LNCaP clone FGC (cell line): ENCODE results near the gene MARCHF3.
A peak's percentile ranks its signal among the peaks of the same experiment; 100 is the strongest.

Experiments used
- DNase-seq: peaks from one replicate; pipeline ENCODE4 v3.0.0-alpha.2; 2011; ENCODE audit warnings: low read depth
- H3K4me3 ChIP-seq: 2 replicates; pipeline ENCODE4 v1.5.1; 2011; ENCODE audit warnings: mild to moderate bottlenecking, low read depth, low read length, control low read depth
- TF ChIP-seq, protein P1 (sequence below): IDR thresholded peaks from 2 replicates; pipeline ENCODE4 v1.5.1; 2012; ENCODE audit warnings: mild to moderate bottlenecking; ENCODE audit not compliant: control insufficient read depth, insufficient read depth; ENCODE audit errors: extremely low read depth

Gene MARCHF3

DNA sequence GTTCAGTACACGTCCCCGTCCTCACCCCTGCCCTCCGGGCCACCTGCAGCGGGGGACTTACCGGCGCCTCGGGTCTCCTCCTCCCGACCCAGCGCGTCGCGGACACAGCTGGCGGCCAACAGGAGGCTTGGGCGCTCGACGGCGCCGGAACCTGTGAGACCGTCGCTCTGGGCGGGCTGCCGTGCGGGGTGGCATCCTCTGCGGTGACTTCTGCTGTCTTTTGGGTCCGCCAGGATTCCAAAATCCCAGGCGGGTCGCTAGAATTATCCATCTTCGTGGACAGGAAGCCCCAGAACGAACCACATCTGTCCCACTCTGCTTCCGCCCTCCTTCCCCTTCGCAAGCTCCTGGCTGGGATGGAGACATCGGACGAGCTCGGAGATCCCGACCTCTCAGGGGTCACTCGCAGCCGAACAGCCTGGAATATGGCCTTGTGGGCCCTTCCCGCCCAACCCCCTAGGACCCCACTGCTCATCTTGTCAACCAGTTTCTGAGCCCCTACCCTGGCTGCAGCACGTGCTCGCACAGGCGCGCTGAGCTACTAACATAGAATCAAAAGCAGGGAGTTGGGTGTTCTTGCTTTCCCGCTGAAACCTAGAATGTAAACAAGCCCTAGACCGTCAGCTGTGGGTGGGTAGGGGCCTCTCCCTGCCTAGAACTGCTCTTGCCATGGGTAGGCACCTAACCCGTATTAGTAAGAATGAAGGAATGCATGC, 947 bp upstream of the MARCHF3 start:
- peak overlapping the region; percentile 84 for H3K4me3 ChIP-seq
- TF ChIP-seq, protein P1, sequence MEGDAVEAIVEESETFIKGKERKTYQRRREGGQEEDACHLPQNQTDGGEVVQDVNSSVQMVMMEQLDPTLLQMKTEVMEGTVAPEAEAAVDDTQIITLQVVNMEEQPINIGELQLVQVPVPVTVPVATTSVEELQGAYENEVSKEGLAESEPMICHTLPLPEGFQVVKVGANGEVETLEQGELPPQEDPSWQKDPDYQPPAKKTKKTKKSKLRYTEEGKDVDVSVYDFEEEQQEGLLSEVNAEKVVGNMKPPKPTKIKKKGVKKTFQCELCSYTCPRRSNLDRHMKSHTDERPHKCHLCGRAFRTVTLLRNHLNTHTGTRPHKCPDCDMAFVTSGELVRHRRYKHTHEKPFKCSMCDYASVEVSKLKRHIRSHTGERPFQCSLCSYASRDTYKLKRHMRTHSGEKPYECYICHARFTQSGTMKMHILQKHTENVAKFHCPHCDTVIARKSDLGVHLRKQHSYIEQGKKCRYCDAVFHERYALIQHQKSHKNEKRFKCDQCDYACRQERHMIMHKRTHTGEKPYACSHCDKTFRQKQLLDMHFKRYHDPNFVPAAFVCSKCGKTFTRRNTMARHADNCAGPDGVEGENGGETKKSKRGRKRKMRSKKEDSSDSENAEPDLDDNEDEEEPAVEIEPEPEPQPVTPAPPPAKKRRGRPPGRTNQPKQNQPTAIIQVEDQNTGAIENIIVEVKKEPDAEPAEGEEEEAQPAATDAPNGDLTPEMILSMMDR: no peak
- no peak for DNase-seq

DNA sequence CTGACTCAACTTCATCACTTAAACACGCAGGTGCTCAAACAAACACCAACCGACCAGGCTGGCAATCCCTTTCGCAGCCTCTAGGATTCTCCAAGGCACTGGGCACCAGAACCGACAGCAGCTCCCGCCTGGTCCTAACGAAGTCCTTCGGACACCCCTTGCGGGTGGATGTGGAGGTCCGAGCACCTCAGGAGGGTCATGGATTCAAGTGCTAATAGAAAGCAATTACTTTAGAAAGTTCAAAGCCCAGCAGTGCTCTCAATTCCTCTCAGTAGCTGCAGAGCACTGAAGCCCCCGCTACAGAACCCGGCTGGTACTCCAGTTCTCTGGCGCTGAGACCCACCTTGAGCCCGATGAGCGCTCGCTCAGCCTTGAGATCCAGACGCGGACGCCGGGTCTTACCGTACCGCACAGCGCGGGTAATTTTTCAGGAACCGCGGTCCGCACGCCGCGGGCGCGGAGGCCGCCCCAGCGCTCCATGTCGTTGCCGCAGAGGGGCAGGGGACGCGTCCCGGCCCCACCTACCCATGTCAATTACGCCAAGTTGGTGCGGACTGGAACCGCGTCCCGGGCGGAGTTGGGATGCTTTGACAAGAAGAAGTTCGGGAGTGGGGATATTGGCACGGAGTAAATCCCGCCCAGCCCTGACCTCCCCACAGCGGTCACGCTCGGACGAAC, 638 bp downstream of the MARCHF3 start:
- peak; percentile 51 for DNase-seq
- TF ChIP-seq, protein P1: 0 out of 2 replicates have a peak, but pooled peaks have one; percentile 19
- H3K4me3 ChIP-seq: peak overlapping the region; percentile 84

DNA sequence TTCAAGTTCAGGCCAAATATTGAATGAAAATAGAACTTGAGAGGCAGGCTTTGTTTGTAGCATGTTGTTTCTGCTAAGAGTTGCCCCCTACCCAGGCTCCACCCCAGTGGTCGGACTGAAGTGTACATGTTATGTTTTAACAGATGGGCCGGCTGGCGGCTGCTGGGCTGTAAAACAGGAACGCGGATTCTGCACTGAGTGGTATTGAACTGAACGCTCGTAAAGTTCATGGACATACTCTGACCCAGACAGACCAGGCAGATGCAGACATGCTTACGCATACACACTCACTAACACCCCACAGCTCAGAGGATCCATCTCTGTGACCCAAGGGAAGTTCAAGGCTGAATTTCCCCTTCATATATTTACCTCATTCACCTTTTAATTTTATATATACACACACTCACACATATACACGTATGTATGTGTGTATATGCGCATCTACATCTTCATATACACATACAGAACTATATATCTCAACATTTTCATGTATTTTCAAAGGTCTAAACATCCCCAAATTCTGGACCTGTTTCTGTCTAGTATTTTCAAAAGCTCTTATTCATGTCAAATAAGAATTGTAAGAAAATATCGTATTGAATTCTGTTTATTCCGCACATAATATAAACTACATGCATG, 1.4 kb downstream of the MARCHF3 start:
- TF ChIP-seq, protein P1: no peak
- no peak for DNase-seq
- peak overlapping the region; percentile 84 for H3K4me3 ChIP-seq

DNA sequence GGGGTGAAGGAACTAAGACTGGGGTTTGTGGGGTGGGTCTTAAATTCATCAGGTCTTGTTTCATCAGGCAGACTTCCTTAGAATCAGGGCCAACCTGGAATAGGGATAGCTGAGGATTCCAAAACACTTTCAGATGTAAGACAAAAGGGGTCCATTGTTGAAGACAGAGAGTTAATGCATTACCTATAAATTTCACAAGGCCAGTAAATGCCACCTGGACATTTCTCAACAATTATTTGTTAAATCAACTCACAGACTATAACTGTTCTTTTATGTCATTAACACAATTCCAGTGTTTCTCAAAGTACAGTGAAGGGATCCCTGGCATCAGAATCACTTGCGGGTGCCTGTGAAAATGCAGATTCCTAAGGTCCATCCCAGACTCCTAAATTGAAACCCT, 2.8 kb downstream of the MARCHF3 start:
- TF ChIP-seq, protein P1: no peak
- no peak for DNase-seq
- H3K4me3 ChIP-seq: no peak overlapping the region

DNA sequence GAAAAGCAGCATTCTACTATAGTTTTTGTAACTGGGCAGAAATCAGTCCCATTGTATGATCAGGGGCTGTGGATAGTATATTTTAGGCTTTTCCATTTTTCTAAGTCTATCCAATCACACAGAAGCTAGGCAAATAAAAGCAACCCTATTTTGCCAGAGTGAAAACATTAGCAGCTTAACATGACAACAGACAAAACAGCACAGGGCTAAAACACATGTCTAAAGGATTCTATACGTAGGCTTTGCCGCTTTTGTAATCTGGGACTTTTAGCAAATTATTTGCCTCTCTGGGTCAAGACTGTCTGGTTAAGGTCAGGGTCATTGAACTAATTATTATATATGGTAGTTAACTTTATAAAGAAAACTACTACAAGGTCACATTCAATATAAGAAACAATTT, 4.2 kb downstream of the MARCHF3 start:
- DNase-seq: no peak
- no peak overlapping the region for H3K4me3 ChIP-seq
- TF ChIP-seq, protein P1: no peak

DNA sequence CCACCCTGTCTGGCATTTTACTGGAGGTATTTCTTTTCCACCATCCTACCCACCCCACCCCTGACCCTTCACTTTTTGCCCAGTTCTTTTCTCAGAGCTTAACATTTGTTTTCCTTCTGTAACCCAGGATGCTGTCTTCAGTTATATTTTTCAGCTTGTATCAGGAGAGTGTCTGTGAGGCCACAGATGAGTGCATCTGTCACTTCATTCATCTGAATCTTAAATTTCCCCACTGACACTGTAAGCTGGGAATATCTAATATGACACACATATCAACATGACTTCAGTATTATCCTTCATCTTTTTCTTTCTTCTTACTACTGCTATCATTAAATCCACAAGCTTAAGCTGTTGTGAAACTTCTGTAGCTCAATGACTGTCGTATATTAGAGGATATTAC, 4.9 kb downstream of the MARCHF3 start:
- no peak overlapping the region for H3K4me3 ChIP-seq
- no peak for DNase-seq
- TF ChIP-seq, protein P1: no peak
